ENCODE measurements around the gene SAMD3.

SAMD3 gene

GRCh38 chr6:130190701-130191690 lies 31.8 kb downstream of the SAMD3 start:
- Histone ChIP-seq H3F3A (ENCODE audit: insufficient read depth) (no peaks in the 10 kb centered on the region), H3K9me3 (ENCODE audit: insufficient read depth, low read length) (no peaks in the 10 kb centered on the region), H3K27me3 (ENCODE audit: low read length) (no peaks in the 10 kb centered on the region), H3K4me3 (ENCODE audit: insufficient read depth, low read length, poor library complexity, severe bottlenecking) (no peak overlapping the region), H3K4me2 (ENCODE audit: low read depth, low read length, poor library complexity, severe bottlenecking) (no peak overlapping the region), H3K27ac (ENCODE audit: low read depth, low read length) (no peak overlapping the region), H3K9ac (ENCODE audit: low read length) (no peak overlapping the region), H3K79me2 (ENCODE audit: insufficient read depth, low read length) (no peaks in the 10 kb centered on the region), H2AFZ (ENCODE audit: low read depth, low read length, severe bottlenecking) (no peak overlapping the region), H3K36me3 (ENCODE audit: low read length) (no peaks in the 10 kb centered on the region), H3K9me2 (replicated peaks; ENCODE audit: insufficient read depth, low read length) (no peaks in the 10 kb centered on the region), H4K20me1 (ENCODE audit: low read depth, low read length) (no peaks in the 10 kb centered on the region)
- TF ChIP-seq EZH2phosphoT487 (conservative IDR thresholded peaks at IDR 0.05; ENCODE audit: low read length) (no peak), CTCF (IDR thresholded peaks at IDR 0.05; ENCODE audit: insufficient read depth, low read length, poor library complexity, severe bottlenecking) (no peak)

- Histone ChIP-seq H3K9me3 (ENCODE audit: insufficient read depth, low read length) (no peaks in the 10 kb centered on the region), H2AFZ (ENCODE audit: low read depth, low read length, severe bottlenecking) (no peak overlapping the region), H3K27ac (ENCODE audit: low read depth, low read length) (no peak overlapping the region), H3K79me2 (ENCODE audit: insufficient read depth, low read length) (no peaks in the 10 kb centered on the region), H3F3A (ENCODE audit: insufficient read depth) (no peaks in the 10 kb centered on the region), H3K36me3 (ENCODE audit: low read length) (no peaks in the 10 kb centered on the region), H3K9me2 (replicated peaks; ENCODE audit: insufficient read depth, low read length) (no peaks in the 10 kb centered on the region), H3K4me2 (ENCODE audit: low read depth, low read length, poor library complexity, severe bottlenecking) (no peak overlapping the region), H4K20me1 (ENCODE audit: low read depth, low read length) (no peaks in the 10 kb centered on the region), H3K9ac (ENCODE audit: low read length) (no peak overlapping the region), H3K27me3 (ENCODE audit: low read length) (no peaks in the 10 kb centered on the region), H3K4me3 (ENCODE audit: insufficient read depth, low read length, poor library complexity, severe bottlenecking) (no peak overlapping the region)
- TF ChIP-seq CTCF (IDR thresholded peaks at IDR 0.05; ENCODE audit: insufficient read depth, low read length, poor library complexity, severe bottlenecking): no peak
- no peak for TF ChIP-seq EZH2phosphoT487 (conservative IDR thresholded peaks at IDR 0.05; ENCODE audit: low read length)
Observed at GRCh38 chr6:130189531-130190397, 33.0 kb downstream of the SAMD3 start.

- no peaks in the 10 kb centered on the region for H3F3A ChIP-seq (ENCODE audit: insufficient read depth)
- H4K20me1 ChIP-seq (ENCODE audit: low read depth, low read length): no peaks in the 10 kb centered on the region
- no peak overlapping the region for H3K4me2 ChIP-seq (ENCODE audit: low read depth, low read length, poor library complexity, severe bottlenecking)
- H3K4me3 ChIP-seq (ENCODE audit: insufficient read depth, low read length, poor library complexity, severe bottlenecking): no peak overlapping the region
- no peak overlapping the region for H3K27ac ChIP-seq (ENCODE audit: low read depth, low read length)
- no peak for TF ChIP-seq EZH2phosphoT487 (conservative IDR thresholded peaks at IDR 0.05; ENCODE audit: low read length)
- TF ChIP-seq CTCF (IDR thresholded peaks at IDR 0.05; ENCODE audit: insufficient read depth, low read length, poor library complexity, severe bottlenecking): no peak
- H3K9me2 ChIP-seq (replicated peaks; ENCODE audit: insufficient read depth, low read length): no peaks in the 10 kb centered on the region
- no peaks in the 10 kb centered on the region for H3K27me3 ChIP-seq (ENCODE audit: low read length)
- no peaks in the 10 kb centered on the region for H3K9me3 ChIP-seq (ENCODE audit: insufficient read depth, low read length)
- H3K36me3 ChIP-seq (ENCODE audit: low read length): no peaks in the 10 kb centered on the region
- no peak overlapping the region for H2AFZ ChIP-seq (ENCODE audit: low read depth, low read length, severe bottlenecking)
- no peaks in the 10 kb centered on the region for H3K79me2 ChIP-seq (ENCODE audit: insufficient read depth, low read length)
- no peak overlapping the region for H3K9ac ChIP-seq (ENCODE audit: low read length)
Observed at GRCh38 chr6:130188207-130188899, 34.4 kb downstream of the SAMD3 start.

All from SU-DHL-6 (cell line).